ENCODE measurements around the gene USF3. TPM values are rescaled to one million over a fixed set of nuclear protein-coding genes. Genes with fewer than 3 reads are reported as not detected.

Gene USF3, protein sequence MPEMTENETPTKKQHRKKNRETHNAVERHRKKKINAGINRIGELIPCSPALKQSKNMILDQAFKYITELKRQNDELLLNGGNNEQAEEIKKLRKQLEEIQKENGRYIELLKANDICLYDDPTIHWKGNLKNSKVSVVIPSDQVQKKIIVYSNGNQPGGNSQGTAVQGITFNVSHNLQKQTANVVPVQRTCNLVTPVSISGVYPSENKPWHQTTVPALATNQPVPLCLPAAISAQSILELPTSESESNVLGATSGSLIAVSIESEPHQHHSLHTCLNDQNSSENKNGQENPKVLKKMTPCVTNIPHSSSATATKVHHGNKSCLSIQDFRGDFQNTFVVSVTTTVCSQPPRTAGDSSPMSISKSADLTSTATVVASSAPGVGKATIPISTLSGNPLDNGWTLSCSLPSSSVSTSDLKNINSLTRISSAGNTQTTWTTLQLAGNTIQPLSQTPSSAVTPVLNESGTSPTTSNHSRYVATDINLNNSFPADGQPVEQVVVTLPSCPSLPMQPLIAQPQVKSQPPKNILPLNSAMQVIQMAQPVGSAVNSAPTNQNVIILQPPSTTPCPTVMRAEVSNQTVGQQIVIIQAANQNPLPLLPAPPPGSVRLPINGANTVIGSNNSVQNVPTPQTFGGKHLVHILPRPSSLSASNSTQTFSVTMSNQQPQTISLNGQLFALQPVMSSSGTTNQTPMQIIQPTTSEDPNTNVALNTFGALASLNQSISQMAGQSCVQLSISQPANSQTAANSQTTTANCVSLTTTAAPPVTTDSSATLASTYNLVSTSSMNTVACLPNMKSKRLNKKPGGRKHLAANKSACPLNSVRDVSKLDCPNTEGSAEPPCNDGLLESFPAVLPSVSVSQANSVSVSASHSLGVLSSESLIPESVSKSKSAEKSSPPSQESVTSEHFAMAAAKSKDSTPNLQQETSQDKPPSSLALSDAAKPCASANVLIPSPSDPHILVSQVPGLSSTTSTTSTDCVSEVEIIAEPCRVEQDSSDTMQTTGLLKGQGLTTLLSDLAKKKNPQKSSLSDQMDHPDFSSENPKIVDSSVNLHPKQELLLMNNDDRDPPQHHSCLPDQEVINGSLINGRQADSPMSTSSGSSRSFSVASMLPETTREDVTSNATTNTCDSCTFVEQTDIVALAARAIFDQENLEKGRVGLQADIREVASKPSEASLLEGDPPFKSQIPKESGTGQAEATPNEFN (N-terminal part only)
- 10 to 100 TPM; 19.7 to 37.7 (median 27.2) TPM for total RNA-seq

DNA sequence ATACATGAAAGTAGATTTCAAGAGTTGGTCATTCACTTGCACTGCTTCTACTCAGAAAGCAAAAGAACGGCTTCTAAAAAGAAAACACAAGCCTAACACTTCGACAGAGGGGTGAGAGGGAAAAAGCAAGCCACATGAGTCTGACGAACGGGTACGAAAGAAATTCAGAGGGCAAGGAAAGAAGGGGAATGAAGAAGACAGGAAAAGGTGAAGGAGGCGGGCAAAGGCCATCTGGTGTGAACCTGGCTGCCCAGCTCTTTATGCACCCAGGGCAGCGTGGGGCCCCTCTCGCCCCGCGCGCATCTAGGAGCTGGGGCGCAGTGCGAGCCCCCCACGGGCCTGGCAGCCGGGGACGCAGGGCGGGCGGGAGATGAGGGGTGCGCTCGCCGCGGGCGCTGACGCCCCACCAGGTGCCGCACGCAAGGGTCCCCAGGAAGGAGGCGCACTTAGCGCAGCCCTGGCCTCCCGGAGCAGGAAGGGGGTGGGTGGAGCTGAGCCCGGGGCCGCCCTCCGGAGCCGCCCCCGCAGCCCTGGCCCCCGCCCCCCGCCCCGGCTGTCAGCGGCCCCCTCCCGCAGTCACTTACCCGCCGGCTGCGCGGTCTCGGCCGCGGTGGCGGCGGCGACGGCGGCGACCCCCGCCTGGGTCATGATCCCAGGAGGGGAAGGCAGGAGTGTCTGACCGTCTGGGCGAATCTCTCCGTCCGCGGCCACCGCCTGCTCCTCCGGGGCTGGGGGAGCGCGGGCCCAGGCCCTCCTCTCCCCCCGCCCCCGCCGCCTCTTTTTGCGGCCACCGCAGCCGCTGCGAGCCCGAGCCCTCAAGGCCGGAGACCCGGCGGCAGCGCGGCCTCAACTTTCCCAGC lies at the start of gene USF3:
Gene USF3 (minus strand): TSS at position 857 of the 860 bp plus-strand sequence. CDS start 21,764 bp downstream, outside the sequence.
- TF ChIP-seq, protein P1, sequence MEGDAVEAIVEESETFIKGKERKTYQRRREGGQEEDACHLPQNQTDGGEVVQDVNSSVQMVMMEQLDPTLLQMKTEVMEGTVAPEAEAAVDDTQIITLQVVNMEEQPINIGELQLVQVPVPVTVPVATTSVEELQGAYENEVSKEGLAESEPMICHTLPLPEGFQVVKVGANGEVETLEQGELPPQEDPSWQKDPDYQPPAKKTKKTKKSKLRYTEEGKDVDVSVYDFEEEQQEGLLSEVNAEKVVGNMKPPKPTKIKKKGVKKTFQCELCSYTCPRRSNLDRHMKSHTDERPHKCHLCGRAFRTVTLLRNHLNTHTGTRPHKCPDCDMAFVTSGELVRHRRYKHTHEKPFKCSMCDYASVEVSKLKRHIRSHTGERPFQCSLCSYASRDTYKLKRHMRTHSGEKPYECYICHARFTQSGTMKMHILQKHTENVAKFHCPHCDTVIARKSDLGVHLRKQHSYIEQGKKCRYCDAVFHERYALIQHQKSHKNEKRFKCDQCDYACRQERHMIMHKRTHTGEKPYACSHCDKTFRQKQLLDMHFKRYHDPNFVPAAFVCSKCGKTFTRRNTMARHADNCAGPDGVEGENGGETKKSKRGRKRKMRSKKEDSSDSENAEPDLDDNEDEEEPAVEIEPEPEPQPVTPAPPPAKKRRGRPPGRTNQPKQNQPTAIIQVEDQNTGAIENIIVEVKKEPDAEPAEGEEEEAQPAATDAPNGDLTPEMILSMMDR (IDR thresholded peaks at IDR 0.05) = no peak
- ATAC-seq (ENCODE audit: low FRiP score) = peak; percentile 83
- no peak for DNase-seq (ENCODE audit: low spot score)

DNA sequence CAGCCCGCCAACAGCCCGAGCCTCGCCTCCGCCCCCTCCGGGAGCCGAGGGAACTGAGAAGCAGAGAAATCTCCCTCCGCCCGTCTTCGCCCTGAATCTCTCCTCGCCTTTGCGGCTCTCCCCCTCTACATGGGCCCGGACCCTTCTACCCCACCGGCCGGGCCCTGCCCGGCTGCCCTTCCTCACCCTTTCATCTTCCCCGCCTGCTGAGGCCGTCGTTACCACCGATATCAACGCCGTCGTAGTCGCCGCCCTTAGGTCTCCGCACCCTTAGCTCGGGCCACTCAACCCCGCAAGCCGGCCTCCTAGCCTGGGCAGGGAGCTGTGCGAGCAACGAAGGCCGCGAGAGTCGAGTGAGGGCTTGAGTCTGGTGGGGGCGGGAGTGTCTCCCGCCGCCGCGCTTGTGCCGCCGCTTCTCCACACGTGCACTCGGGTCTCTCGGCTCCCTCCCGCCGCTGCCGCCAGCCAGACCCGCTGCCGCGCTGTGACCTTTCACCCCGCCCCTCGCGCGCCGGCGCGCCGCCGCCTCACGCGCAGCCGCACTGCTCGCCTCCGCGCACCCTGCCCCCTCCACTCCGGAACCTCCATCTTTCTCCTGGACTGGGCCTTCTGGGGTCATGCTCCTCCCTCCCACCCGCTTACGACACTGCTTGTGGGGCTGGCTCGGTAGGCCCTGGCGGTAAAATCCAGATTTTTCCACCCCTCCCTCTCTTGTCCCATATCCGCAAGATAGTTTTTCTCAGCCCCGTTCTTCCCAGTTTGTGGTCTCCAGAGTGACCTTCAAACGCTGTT lies 49.5 kb upstream of the USF3 start, which contains the start of gene NAA50:
Gene NAA50 (minus strand): TSS at position 494 of the 792 bp plus-strand sequence. CDS start 300 bp downstream, at position 194.
- TF ChIP-seq, protein P1 (IDR thresholded peaks at IDR 0.05) = no peak
- DNase-seq (ENCODE audit: low spot score) (peak; percentile 68), ATAC-seq (ENCODE audit: low FRiP score) (peak; percentile 89)

DNA sequence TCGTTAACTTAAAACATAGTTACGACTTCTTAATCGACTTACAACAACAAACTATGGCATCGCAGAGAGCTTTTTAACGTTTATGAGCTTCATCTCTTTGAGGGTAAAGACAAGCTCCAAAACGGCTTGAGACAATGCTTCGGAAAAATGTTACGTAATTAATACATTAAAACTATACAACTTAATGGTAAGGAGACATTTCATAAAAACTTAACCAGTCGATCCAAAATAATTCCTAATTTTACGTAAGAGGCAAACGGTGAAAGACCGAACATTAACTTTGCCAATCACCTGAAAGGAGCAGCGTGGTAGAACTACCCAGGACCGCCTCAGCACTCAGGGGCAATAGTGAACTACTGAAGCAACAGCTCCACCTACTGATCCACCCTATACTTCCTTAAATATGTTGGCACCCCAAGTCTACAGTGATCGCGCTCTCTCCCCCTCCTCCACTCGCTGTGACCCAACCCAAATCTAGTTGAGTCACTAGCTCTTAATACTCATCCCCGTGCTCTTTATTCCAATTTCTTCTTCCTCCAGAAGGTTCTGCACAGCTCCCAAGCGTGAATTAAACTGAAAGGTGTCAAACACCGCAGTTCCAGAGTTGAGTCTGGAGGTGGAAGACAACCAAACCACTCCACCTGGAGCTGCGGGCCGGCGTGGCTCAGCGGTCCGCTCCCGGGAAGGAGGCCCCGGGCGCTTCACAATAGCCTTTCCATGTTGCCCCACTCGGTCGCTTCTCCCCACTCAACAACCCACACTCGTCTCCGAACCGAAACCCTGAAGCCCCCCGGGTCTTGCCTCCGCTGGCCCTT lies 48.7 kb upstream of the USF3 start:
- DNase-seq (ENCODE audit: low spot score) (peak; percentile 54), ATAC-seq (ENCODE audit: low FRiP score) (peak; percentile 85)
- TF ChIP-seq, protein P1 (IDR thresholded peaks at IDR 0.05) = no peak

DNA sequence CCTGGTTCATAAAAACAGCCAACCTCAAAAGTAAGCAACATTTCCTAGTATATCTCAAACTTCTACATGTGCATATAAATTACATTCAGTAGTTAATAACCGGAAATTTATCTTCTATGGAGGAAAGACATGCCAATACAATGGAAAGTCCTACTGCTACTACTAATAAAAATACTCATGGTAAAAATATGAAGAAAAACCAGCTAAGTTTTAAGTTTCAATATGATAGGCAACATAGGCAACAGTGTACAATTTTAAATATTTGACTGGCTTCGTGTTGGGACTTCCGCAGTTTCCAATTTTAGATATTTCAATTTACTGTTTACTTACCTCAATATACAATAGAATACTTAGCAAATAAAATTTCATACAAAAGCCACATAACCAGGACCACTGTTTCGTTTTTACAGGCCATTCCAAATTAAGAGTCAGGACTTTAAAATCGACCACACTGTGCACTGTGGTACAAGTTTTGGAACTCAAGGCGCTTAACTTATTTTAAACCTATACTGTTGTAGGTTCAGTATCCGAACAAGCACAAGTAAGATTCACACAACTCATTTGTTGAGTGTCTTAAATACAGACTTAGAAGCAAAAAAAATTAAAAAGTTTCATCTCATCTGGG lies 46.7 kb upstream of the USF3 start:
- TF ChIP-seq, protein P1 (IDR thresholded peaks at IDR 0.05) = no peak
- no peak for DNase-seq (ENCODE audit: low spot score)
- ATAC-seq (ENCODE audit: low FRiP score) = no peak

DNA sequence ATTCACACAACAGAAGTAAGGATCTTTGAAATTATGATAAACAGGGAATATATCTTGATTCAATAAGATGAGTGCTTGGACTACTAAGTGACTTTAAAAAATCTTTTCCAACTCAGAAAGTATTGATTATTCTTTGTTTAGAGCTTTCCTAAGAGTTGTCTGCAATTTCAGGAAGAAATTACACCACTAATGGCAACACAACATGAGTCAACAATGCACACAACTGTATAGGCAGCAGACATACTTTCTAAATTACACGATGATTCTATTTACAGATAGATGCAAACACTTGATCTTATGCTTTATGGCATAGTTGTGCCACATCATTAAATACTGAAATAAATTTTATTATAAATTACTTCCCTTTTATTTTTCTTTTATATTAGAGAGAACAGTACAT lies 45.2 kb upstream of the USF3 start:
- TF ChIP-seq, protein P1 (IDR thresholded peaks at IDR 0.05) = no peak
- no peak for ATAC-seq (ENCODE audit: low FRiP score)
- DNase-seq (ENCODE audit: low spot score) = no peak
